Hematopoietic multipotent progenitor cell treated with erythropoietin and hydrocortisone succinate and interleukin-3 and kit ligand, for 6 days (in vitro differentiated cells): ENCODE results near the gene TBC1D5.
"Not testable (repeated sequence)": the region's sequence is repeated elsewhere in the genome, so short reads cannot be mapped to it uniquely, and the experiment has no call there.

Source experiments
- DNase-seq: peaks from one replicate; pipeline ENCODE4 v3.0.0-alpha.2; 2015

The TBC1D5 gene

GRCh38 chr3:17749281-17749680 is 6.8 kb upstream of the TBC1D5 start:
- DNase-seq = no peak

GRCh38 chr3:17747890-17748247 is 5.4 kb upstream of the TBC1D5 start:
- DNase-seq = no peak

GRCh38 chr3:17747174-17747889 is 4.9 kb upstream of the TBC1D5 start:
- no peak for DNase-seq

GRCh38 chr3:17745894-17746293 is 3.5 kb upstream of the TBC1D5 start:
- DNase-seq = peak; percentile 30

- DNase-seq = no peak
These were observed 2.9 kb upstream of the TBC1D5 start for GRCh38 chr3:17745301-17745700.

GRCh38 chr3:17744693-17745092 is 2.3 kb upstream of the TBC1D5 start:
- no peak for DNase-seq

- no peak for DNase-seq
These were observed 1.2 kb upstream of the TBC1D5 start for GRCh38 chr3:17743658-17743995.

GRCh38 chr3:17742880-17743657 is 638 bp upstream of the TBC1D5 start:
- peak; percentile 56 for DNase-seq

- no peak for DNase-seq
These were observed 770 bp downstream of the TBC1D5 start for GRCh38 chr3:17741621-17742101.

- DNase-seq = peak; percentile 72
These were observed 1.7 kb downstream of the TBC1D5 start for GRCh38 chr3:17740721-17741141.

- no peak for DNase-seq
These were observed 3.5 kb downstream of the TBC1D5 start for GRCh38 chr3:17738921-17739320.

GRCh38 chr3:17738219-17738618 is 4.2 kb downstream of the TBC1D5 start:
- no peak for DNase-seq

- no peak for DNase-seq
These were observed 4.8 kb downstream of the TBC1D5 start for GRCh38 chr3:17737591-17737990.

GRCh38 chr3:17735362-17735761 is 7.1 kb downstream of the TBC1D5 start:
- not testable (repeated sequence) for DNase-seq

- DNase-seq = no peak
These were observed 8.7 kb downstream of the TBC1D5 start for GRCh38 chr3:17733768-17734167.

GRCh38 chr3:17733215-17733614 is 9.2 kb downstream of the TBC1D5 start:
- peak; percentile 55 for DNase-seq

- peak; percentile 98 for DNase-seq
These were observed 12.0 kb downstream of the TBC1D5 start for GRCh38 chr3:17730318-17730967.

GRCh38 chr3:17726313-17726712 is 16.1 kb downstream of the TBC1D5 start:
- DNase-seq = no peak

- not testable (repeated sequence) for DNase-seq
These were observed 16.6 kb downstream of the TBC1D5 start for GRCh38 chr3:17725844-17726243.

- no peak for DNase-seq
These were observed 17.5 kb downstream of the TBC1D5 start for GRCh38 chr3:17724948-17725347.

- DNase-seq = no peak
These were observed 18.3 kb downstream of the TBC1D5 start for GRCh38 chr3:17724122-17724521.

- no peak for DNase-seq
These were observed 25.0 kb downstream of the TBC1D5 start for GRCh38 chr3:17717411-17717810.

- no peak for DNase-seq
These were observed 28.0 kb downstream of the TBC1D5 start for GRCh38 chr3:17714473-17714872.
